OCI-M1 (cell line): ENCODE data around the gene NOL3.
"Not testable (repeated sequence)": the region's sequence is repeated elsewhere in the genome, so short reads cannot be mapped to it uniquely, and the experiment has no call there.

ENCODE experiments used
- DNase-seq: peaks from one replicate; lab custom pipeline; 2025; lab: John Stamatoyannopoulos, UW

The NOL3 gene

DNA sequence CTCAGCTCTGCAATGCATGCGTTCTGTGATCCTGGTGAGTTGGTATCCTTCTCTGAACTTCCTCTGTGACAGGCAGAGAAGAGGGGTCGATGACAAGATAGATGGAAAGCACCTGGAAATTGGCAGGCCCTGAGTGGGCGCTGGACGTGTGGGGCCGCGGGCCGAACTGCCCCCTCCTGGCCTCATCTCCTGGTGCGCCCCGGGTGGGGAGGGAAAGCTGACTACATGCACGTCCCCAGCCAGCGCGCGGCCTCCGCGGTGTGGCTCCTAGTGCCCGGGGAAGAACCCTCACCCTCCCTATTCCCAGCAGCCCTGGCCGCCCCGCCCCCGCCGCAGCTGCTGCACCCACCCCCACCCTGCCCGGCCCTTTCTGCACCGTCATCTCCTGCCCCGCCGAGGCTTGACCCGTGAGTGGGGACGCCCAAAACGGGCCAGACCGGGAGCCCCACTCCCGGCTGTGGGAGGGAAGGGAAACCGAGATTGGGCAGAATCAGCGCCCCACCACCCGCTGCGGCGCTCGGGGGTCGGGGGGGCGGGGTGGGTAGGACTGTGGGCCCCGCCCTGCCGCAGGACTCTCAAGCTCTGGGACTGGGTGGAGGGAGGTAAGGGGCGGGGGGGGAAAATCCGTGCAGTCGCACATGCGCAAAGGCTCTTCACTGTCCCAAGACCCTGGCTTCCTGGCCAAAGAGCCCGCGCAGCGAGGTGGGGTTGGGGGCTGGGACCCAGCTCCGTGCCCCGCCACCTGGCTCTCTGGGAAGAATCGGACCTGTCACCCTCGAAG, at the start of gene NOL3:
NOL3 (plus strand) TSS at position 371 of the 781 bp plus-strand sequence.
- peak; percentile 91 for DNase-seq

GRCh38 chr16:67122799-67123198, 47.5 kb upstream of the NOL3 start:
- not testable (repeated sequence) for DNase-seq

DNA sequence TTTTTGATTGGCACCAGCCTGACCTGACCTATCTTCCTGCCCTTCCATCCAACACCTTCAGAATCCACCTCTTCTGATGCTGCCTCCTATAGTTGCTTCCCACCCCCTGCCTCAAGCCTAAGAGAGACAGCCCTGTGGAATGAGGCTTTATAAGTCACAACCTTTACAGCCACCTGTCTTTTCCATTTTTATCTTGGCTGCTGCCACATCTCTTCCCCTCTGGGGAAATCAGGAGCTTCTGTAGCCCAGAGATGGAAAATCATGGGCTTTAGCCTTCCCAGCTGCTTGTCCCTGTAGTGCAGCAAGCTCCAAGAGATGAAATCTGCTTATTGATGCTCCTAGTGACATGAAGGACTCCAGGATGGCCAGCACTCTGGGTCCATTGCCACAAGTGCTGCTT, 41.9 kb upstream of the NOL3 start:
- DNase-seq, result no peak

GRCh38 chr16:67128887-67129286, 41.5 kb upstream of the NOL3 start:
- DNase-seq, result no peak

DNA sequence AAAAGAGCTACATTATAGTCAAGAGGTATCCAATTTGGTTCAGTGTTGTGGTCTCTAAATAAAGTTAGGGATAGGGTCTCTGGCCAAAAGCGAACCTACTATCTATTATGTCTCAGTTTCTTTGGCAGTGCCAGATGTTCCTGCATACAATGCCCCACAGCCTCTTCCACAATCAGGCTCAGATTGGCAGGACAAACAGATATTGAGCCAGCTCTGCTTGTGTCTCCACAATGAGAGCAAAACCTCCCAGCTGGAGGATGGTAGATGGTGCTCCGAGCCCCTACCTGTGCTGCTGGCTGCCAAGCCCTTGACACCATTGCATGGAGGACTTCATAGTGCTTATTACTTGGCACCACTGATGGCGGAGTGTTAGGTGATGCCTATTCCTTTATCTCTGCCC, 40.9 kb upstream of the NOL3 start:
- DNase-seq, result no peak

- no peak for DNase-seq
These were observed 32.7 kb upstream of the NOL3 start for GRCh38 chr16:67137605-67138004.

- no peak for DNase-seq
These were observed 28.9 kb upstream of the NOL3 start for GRCh38 chr16:67141391-67141790.

DNA sequence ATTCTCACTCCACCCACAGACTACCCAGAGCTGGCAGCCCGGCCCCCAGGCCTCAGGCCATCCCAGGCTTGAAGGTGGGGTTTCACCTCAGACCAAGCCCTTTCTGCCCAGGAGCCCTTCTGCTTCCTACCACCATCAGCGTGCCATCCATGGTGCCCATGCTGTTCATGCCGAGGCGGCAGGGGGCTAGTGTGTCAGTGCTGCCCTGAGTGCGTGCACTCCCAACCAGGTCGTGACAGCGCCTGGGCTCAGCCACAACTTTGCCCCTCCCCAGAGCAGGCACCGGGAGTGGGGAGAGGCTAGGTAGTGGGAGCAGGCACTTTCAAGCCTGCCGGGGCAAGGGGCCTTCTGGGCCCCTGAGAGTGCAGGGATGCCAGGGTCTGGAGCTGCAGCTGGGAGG, 28.0 kb upstream of the NOL3 start:
- DNase-seq, result no peak

- no peak for DNase-seq
These were observed 25.4 kb upstream of the NOL3 start for GRCh38 chr16:67144943-67145342.

DNA sequence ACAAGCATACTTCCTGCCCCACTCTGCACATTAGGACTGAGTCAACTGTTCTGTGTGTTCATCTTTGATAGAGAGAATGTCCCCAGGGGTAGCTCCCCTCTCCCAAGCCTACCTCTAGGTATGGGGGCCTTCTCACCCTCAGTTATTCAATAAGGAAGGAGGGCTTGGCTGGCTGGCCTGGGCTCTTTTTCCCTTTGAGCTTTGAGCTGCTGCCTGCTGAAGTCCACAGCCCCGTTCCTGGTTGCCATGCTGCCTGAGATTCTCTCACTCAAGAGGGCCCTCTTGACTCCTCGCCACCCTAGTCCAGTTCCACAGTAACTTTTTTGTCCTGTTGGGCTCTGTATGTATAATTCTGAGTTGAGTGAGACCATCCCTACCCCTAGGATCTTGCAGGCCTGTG, 24.6 kb upstream of the NOL3 start:
- DNase-seq, result no peak

DNA sequence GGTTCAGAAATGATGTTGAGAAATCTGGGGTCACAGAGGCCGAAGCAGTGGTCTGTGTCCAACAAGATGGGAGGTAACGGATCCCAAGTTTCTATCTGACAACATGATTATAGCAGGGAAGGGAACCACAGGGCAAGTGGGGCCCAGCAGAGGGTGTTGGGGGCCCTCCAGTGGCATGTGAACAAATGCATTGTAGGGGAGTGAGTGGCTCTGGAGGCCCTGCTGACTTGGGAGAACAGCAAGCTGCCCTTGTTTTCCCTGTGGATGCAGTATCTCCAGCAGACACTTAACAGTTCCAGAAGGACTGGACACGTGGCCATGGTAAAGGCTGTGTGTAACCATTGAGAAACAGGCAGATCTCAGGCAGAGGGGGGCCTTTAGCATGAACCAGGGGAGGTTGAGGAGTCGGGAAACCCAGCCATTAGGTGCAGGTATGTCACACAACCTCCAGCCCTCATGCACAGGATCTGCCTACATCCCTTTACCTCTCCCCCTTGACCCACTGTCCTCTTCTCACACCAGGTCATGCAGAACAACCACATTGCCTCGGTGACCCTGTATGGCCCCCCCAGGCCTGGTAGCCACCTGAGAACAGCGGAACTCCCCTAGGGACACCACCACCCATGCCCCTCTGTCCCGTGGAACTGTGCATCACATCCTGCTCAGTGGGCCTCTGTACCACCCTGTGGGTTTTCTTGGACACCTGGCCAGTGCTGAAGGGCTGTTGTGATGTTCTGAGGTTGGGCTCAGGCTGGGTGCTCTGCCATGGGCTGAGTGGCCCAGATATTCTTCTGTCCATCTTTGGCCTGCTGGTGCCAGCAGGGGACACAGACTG, 23.6 kb upstream of the NOL3 start:
- no peak for DNase-seq

- no peak for DNase-seq
These were observed 22.7 kb upstream of the NOL3 start for GRCh38 chr16:67147437-67148140.

DNA sequence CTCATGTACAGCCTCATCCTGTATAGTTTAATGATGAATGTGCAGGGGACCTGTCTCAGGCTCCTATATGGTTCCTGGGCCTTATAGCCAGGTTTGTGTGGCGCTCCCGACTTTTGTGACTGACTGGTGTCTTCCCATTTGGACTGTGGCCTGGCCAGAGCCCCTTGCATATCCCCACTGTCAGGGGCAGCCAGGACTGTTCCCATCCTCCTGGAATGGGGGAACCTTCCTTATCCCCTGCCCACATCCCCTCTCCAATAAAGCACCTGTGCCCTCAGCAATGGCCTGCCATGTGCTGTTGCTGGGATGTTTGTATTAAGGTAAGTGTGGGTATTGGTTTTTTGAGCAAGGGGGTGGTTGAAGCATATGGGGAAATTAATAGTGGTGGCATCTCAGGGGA, 22.1 kb upstream of the NOL3 start:
- no peak for DNase-seq

DNA sequence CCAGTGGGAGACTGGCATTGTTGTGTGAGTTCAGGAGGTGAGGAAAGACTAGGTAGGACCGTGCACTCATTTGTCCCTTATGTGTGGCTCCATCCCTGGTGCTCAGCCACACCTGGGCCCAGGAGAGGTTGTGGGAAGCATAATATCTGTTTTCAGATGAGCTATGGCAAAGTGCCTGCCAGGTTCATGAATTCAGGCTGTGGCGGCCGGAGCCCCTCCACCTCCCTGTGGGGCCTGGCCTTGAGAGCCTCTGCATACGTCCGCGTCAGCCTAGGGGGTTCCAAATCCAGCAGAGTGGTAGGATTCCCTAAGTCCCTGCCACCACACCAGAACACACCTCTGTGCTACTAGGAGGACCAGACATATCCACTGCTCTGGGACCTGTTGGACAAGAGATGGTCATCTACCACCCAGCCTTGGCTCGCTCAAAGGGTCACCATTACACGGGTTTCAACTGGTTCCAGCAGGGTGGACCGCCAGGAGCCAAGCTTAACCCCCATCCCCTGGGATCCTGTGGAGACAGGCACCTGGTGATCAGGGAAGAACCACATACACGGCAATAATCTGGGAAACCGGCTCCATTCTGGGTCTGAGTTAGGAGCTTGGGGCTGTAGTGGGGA, 21.6 kb upstream of the NOL3 start:
- no peak for DNase-seq

- no peak for DNase-seq
These were observed 20.9 kb upstream of the NOL3 start for GRCh38 chr16:67149276-67150046.

DNA sequence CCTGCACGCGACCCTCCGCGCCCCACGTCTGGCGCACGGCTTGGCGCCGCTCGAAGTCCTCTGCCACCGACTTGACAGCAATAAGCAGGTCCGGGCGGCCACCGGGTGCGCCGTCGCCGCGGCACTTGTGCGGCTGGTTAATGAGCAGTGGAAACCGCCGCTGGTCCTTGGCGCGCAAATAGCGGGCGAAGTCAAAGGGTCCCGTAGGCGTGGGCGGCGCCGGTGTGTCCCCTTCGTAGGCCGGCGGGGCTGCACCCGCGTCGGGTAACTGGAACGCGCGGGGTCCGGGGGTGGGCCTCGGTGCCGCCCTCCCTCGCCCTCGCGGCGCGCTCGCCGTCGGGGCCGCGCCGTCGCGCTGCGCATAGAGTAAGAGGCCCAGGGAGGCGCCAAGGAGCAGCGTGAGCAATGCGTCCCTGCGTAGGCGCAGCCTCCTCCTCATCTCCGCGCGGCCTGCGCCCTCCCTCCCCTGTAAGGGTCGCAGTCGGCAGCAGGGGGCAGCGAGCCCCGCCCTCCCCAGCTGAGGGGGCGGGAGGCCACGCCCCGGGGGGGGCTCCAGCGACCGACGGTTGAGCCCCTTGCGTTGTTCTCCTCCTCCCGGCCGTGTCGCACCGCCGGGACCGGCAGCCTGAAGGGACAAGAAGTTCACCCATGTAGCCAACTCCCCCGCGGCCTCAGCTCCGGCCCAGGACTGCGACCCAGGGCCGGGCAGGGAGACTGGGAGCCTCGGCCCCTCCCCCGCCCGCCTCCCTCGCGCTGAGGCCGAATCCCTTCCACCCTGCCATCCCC, 20.1 kb upstream of the NOL3 start:
- DNase-seq, result peak; percentile 18

DNA sequence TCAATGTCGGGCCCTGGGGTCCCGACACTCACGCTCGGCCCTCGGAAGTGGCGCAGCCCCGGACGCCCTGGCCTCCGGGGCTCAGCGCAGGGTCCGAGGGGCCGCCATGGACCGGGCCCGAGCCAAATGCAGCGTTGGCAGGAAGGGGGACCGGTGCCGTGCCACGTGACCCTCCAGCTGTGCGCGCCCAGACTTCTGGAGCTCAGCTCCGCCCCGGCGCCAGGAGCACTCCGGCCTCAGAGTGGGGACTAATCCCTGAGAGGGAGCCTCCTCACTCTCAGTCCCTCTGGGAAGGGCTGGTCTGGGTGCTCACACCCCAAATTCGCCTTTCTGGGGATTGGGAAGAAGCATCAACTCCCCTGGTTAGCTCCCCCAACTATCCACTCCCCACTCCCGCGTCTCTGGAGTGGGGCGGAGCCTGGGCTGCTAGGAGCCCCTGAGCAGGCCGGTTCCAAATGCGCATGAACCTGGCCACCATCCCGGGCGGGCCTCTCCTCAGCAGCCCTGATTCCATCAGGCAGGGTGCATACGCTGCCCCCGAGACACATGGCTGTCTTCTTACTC, 19.4 kb upstream of the NOL3 start, which contains the start of gene B3GNT9:
B3GNT9 (minus strand) TSS at position 166 of the 564 bp plus-strand sequence. CDS start 513 bp downstream, outside the sequence.
- DNase-seq, result peak; percentile 44

GRCh38 chr16:67151431-67152097, 18.8 kb upstream of the NOL3 start:
- DNase-seq, result peak; percentile 26

GRCh38 chr16:67154578-67155294, 15.6 kb upstream of the NOL3 start:
- DNase-seq, result no peak
